Omental fat pad (tissue), 4 donors: ENCODE results near the gene RNF144A. TPM values are rescaled to one million over a fixed set of nuclear protein-coding genes. Genes with fewer than 3 reads are reported as not detected.

Experiments
- ATAC-seq: fragments of 150-250 bp; one replicate; pipeline ENCODE4 v1.9.1; 2016; ENCODE audit warnings: mild to moderate bottlenecking, moderate library complexity; ENCODE audit not compliant: low FRiP score
- DNase-seq: peaks from one replicate; pipeline ENCODE4 v3.0.0-alpha.2; 2019; ENCODE audit warnings: low spot score
- CTCF ChIP-seq, 3 donors: fragments of 450-650 bp; IDR thresholded peaks; one replicate each; pipeline ENCODE4 v1.5.1; 2016 to 2017; ENCODE audit warnings: antibody characterized with exemption in 3 of 3, mild to moderate bottlenecking in 3 of 3, moderate library complexity in 2 of 3
- total RNA-seq, 4 donors: library from RNA; depleted of rRNA; stranded (reverse); fragments of >200 nt; gene quantifications; one replicate each; pipeline ENCODE4 v1.1.0, GENCODE V29; 2016

RNF144A gene
- total RNA-seq, 4 donors from 2014 or later = 12.6 to 39.9 (median 16.3) TPM

GRCh38 chr2:6916224-6916623 is 988 bp upstream of the RNF144A start:
- ATAC-seq (no peak), DNase-seq (no peak)
- TF ChIP-seq CTCF (IDR thresholded peaks at IDR 0.05) = no peak

GRCh38 chr2:6916736-6917070 is 509 bp upstream of the RNF144A start:
- no peak for ATAC-seq
- no peak for DNase-seq
- TF ChIP-seq CTCF (IDR thresholded peaks at IDR 0.05) = no peak

GRCh38 chr2:6917761-6918421 is 679 bp downstream of the RNF144A start:
- ATAC-seq (peak; percentile 26), DNase-seq (no peak)
- TF ChIP-seq CTCF (IDR thresholded peaks at IDR 0.05) = no peak

GRCh38 chr2:6919901-6920742 is 2.9 kb downstream of the RNF144A start:
- no peak for DNase-seq
- ATAC-seq = no peak
- no peak for TF ChIP-seq CTCF (IDR thresholded peaks at IDR 0.05)

- DNase-seq (no peak), ATAC-seq (no peak)
- TF ChIP-seq CTCF (IDR thresholded peaks at IDR 0.05) = no peak
These were observed 3.5 kb downstream of the RNF144A start for GRCh38 chr2:6920743-6921064.

GRCh38 chr2:6921321-6921922 is 4.2 kb downstream of the RNF144A start:
- no peak for DNase-seq
- no peak for TF ChIP-seq CTCF (IDR thresholded peaks at IDR 0.05)
- ATAC-seq = no peak
